IMR-90 (cell line): ENCODE data around the gene COA1. TPM values are rescaled to one million over a fixed set of nuclear protein-coding genes. Genes with fewer than 3 reads are reported as not detected.

Source experiments
- ATAC-seq: fragments of 200-7000 bp; cut with Tn5 transposase; 2 replicates; pipeline ENCODE4 v1.9.1; 2020; ENCODE audit warnings: low read depth, mild to moderate bottlenecking, moderate library complexity
- BruUV-seq: library from RNA; stranded (reverse); fragments of 400-500 nt; replicated peaks from 2 replicates; lab custom pipeline; 2021; lab: Mats Ljungman, UMichigan
- CTCF ChIA-PET: fragments of 300-600 bp; formaldehyde crosslinking; extraction: SDS; loops from one replicate; lab custom pipeline; 2021; ENCODE audit warnings: antibody characterized with exemption; lab: Yijun Ruan, JAX
- POLR2A ChIA-PET: fragments of 300-600 bp; sonication (Branson Sonifier 250); formaldehyde crosslinking; loops from one replicate; lab custom pipeline; 2022; ENCODE audit warnings: antibody characterized with exemption; ENCODE audit not compliant: unreplicated experiment; lab: Charles Lee
- DNase-seq: peaks from one replicate; pipeline ENCODE4 v3.0.0; 2013
- H2AFZ ChIP-seq: replicated peaks from 2 replicates; pipeline ENCODE3; 2013; ENCODE audit warnings: low read length, mild to moderate bottlenecking; ENCODE audit not compliant: poor library complexity
- H2AK5ac ChIP-seq: 2 replicates; pipeline ENCODE4 v1.6.1; 2013; ENCODE audit warnings: low read depth, low read length, inconsistent platforms
- H2AK9ac ChIP-seq: replicated peaks from 2 replicates; pipeline ENCODE3; 2013; ENCODE audit warnings: mild to moderate bottlenecking, low read depth, low read length, moderate library complexity; ENCODE audit not compliant: poor library complexity
- H2BK120ac ChIP-seq: 2 replicates; pipeline ENCODE4 v1.6.1; 2013; ENCODE audit warnings: low read depth, low read length, inconsistent platforms
- H2BK15ac ChIP-seq: 3 replicates; pipeline ENCODE4 v1.6.1; 2013; ENCODE audit warnings: low read depth, low read length, inconsistent platforms
- H2BK20ac ChIP-seq: 2 replicates; pipeline ENCODE4 v1.6.1; 2013; ENCODE audit warnings: low read depth, mild to moderate bottlenecking, inconsistent platforms, low read length, moderate library complexity
- H2BK5ac ChIP-seq: 2 replicates; pipeline ENCODE4 v1.6.1; 2013; ENCODE audit warnings: mild to moderate bottlenecking, low read depth, low read length, inconsistent platforms; ENCODE audit not compliant: poor library complexity, severe bottlenecking
- H3K14ac ChIP-seq: replicated peaks from 2 replicates; pipeline ENCODE4 v1.6.1; 2013; ENCODE audit warnings: low read depth, low read length, inconsistent platforms
- H3K18ac ChIP-seq: 2 replicates; pipeline ENCODE4 v1.6.1; 2013; ENCODE audit warnings: low read depth, low read length, control low read depth
- H3K23ac ChIP-seq: 2 replicates; pipeline ENCODE4 v1.6.1; 2013; ENCODE audit warnings: low read depth, low read length, inconsistent platforms
- H3K27ac ChIP-seq: 2 replicates; pipeline ENCODE4 v1.5.1; 2013; ENCODE audit warnings: mild to moderate bottlenecking, control low read depth, low read length; ENCODE audit not compliant: insufficient read depth
- H3K27me3 ChIP-seq: 2 replicates; pipeline ENCODE4 v1.6.1; 2013; ENCODE audit warnings: low read length; ENCODE audit not compliant: control insufficient read depth, insufficient read depth
- H3K36me3 ChIP-seq: 2 replicates; pipeline ENCODE4 v1.6.1; 2013; ENCODE audit warnings: low read length, mixed read lengths; ENCODE audit not compliant: control insufficient read depth, insufficient read depth
- H3K4ac ChIP-seq: 2 replicates; pipeline ENCODE4 v1.6.1; 2013; ENCODE audit warnings: low read depth, low read length, inconsistent platforms
- H3K4me1 ChIP-seq: 2 replicates; pipeline ENCODE4 v1.6.1; 2013; ENCODE audit warnings: low read length, mixed read lengths; ENCODE audit not compliant: control insufficient read depth, insufficient read depth
- H3K4me2 ChIP-seq: 2 replicates; pipeline ENCODE4 v1.6.1; 2013; ENCODE audit warnings: low read depth, mild to moderate bottlenecking, control low read depth, low read length, moderate library complexity
- H3K4me3 ChIP-seq: 2 replicates; pipeline ENCODE4 v1.5.1; 2013; ENCODE audit warnings: low read depth, mild to moderate bottlenecking, control low read depth, low read length, moderate library complexity; ENCODE audit not compliant: insufficient read depth
- H3K56ac ChIP-seq: 2 replicates; pipeline ENCODE4 v1.6.1; 2013; ENCODE audit warnings: low read length, inconsistent platforms; ENCODE audit not compliant: insufficient read depth; ENCODE audit errors: extremely low read depth
- H3K79me1 ChIP-seq, 2 experiments: 2 replicates each; pipeline ENCODE4 v1.6.1; 2013; ENCODE audit warnings: low read length in 2 of 2, inconsistent platforms in 1 of 2, low read depth in 1 of 2
- H3K9ac ChIP-seq: 2 replicates; pipeline ENCODE4 v1.6.1; 2013; ENCODE audit warnings: low read depth, low read length, control low read depth
- H3K9me1 ChIP-seq: 2 replicates; pipeline ENCODE4 v1.6.1; 2013; ENCODE audit warnings: low read length, inconsistent platforms; ENCODE audit not compliant: insufficient read depth
- H3K9me3 ChIP-seq: 2 replicates; pipeline ENCODE4 v1.6.1; 2013; ENCODE audit warnings: low read length; ENCODE audit not compliant: control insufficient read depth, insufficient read depth
- H4K20me1 ChIP-seq: 2 replicates; pipeline ENCODE4 v1.6.1; 2013; ENCODE audit warnings: low read length, inconsistent platforms; ENCODE audit not compliant: insufficient read depth
- H4K5ac ChIP-seq: 2 replicates; pipeline ENCODE4 v1.6.1; 2013; ENCODE audit warnings: mild to moderate bottlenecking, low read depth, low read length, control low read depth
- H4K8ac ChIP-seq, 2 experiments: 2 replicates each; pipeline ENCODE4 v1.6.1; 2013; ENCODE audit warnings: low read depth in 2 of 2, low read length in 2 of 2, control low read depth in 1 of 2, inconsistent platforms in 1 of 2
- H4K91ac ChIP-seq: 2 replicates; pipeline ENCODE4 v1.6.1; 2013; ENCODE audit warnings: low read depth, low read length, inconsistent platforms; ENCODE audit not compliant: insufficient read depth
- BHLHE40 ChIP-seq: fragments of 150-350 bp; IDR thresholded peaks from 2 replicates; pipeline ENCODE4 v1.6.1; 2016; ENCODE audit warnings: mild to moderate bottlenecking, low read depth, low read length
- CEBPB ChIP-seq: IDR thresholded peaks from 2 replicates; pipeline ENCODE4 v1.6.1; 2012; ENCODE audit warnings: low read depth, low read length, improper control_type of control experiment
- CHD1 ChIP-seq: IDR thresholded peaks from 2 replicates; pipeline ENCODE4 v1.6.1; 2012; ENCODE audit warnings: low read depth, low read length, improper control_type of control experiment
- ELK1 ChIP-seq: fragments of 150-350 bp; IDR thresholded peaks from 2 replicates; pipeline ENCODE4 v1.6.1; 2016; ENCODE audit warnings: low read depth, mild to moderate bottlenecking, low read length, moderate library complexity, borderline replicate concordance
- FOS ChIP-seq: fragments of 150-350 bp; IDR thresholded peaks from 2 replicates; pipeline ENCODE4 v1.6.1; 2016; ENCODE audit warnings: low read depth, low read length
- MAFK ChIP-seq: IDR thresholded peaks from 2 replicates; pipeline ENCODE4 v1.6.1; 2012; ENCODE audit warnings: low read depth, low read length, improper control_type of control experiment
- RAD21 ChIP-seq: IDR thresholded peaks from 2 replicates; pipeline ENCODE4 v1.6.1; 2012; ENCODE audit warnings: low read length, improper control_type of control experiment
- WGBS, 2 experiments: methylation state at CpG; one replicate each; pipeline versions ENCODE4 v1.1.5 to v1.1.7; 2013; ENCODE audit warnings: missing lambda C conversion rate in 2 of 2; ENCODE audit not compliant: insufficient read length in 1 of 2; ENCODE audit errors: extremely low coverage in 2 of 2; 5-methylcytosine and 5-hydroxymethylcytosine counted together
- dilution Hi-C: fragments of 300-500 bp; cut with HindIII; formaldehyde crosslinking; loops from one replicate; pipeline ENCODE4 v1.14.3; 2018; ENCODE audit warnings: low sequenced_read_pairs; ENCODE audit not compliant: unreplicated experiment
- in situ Hi-C: fragments of 300-500 bp; cut with MboI; formaldehyde crosslinking; loops from 3 replicates; pipeline ENCODE4 v1.14.3; 2019; ENCODE audit warnings: low sequenced_read_pairs, inconsistent platforms, mixed read lengths
- intact Hi-C: fragments of 100-400 bp; cut with micrococcal nuclease; formaldehyde crosslinking; loops from 2 replicates; pipeline ENCODE4 v1.10.0; 2022
- polyA plus RNA-seq, 3 experiments: library from polyadenylated mRNA; depleted of rRNA; stranded (reverse); fragments of >200 nt; gene quantifications; 2 replicates each; pipeline ENCODE4 v1.2.3, GENCODE V29; 2012; ENCODE audit warnings: low replicate concordance in 1 of 3
- total RNA-seq: library from RNA; depleted of rRNA; stranded (reverse); fragments of >200 nt; gene quantifications from 2 replicates; pipeline ENCODE4 v1.2.3, GENCODE V29; 2012

Gene COA1
- total and polyA plus RNA-seq, 2 of the 4 experiments (the other 2 are of a cell fraction), result 34.2 to 59.5 TPM

GRCh38 chr7:43615558-43616145 is 113.7 kb downstream of the COA1 start:
- H3K9me1 ChIP-seq, result peaks cover 21% of the 10 kb centered on the region
- no peak overlapping the region for H4K8ac ChIP-seq
- no peak overlapping the region for H4K91ac ChIP-seq
- H3K27me3 ChIP-seq, result no peaks in the 10 kb centered on the region
- H2BK20ac ChIP-seq, result no peak overlapping the region
- H2BK15ac ChIP-seq, result peak overlapping the region; percentile 36; the same call in 1 of the 3 replicates
- peak overlapping the region; percentile 57; the same call in 1 of the 2 replicates for H3K23ac ChIP-seq
- in situ Hi-C loops (no loop called here), dilution Hi-C loops (no loop called here), intact Hi-C loops (no loop called here)
- H3K4ac ChIP-seq, result no peak overlapping the region
- peaks cover 52% of the 10 kb centered on the region for H4K20me1 ChIP-seq
- 80% methylated on average over 2 of the region's 7 CpGs; no CpG with 5 or more reads in 1 of the 2 experiments for WGBS, 2 experiments
- no peaks in the 10 kb centered on the region for H3K9me3 ChIP-seq
- no peak overlapping the region; the same call in 1 of the 2 replicates for H3K14ac ChIP-seq
- peaks cover 25% of the 10 kb centered on the region for H3K4me1 ChIP-seq
- ATAC-seq (no peak), DNase-seq (no peak)
- TF ChIP-seq MAFK, result no peak
- no peak for TF ChIP-seq FOS
- no peak for TF ChIP-seq CEBPB
- TF ChIP-seq CHD1, result no peak
- TF ChIP-seq RAD21, result no peak
- no peak for TF ChIP-seq BHLHE40
- TF ChIP-seq ELK1, result no peak
- no peak overlapping the region for H2AFZ ChIP-seq
- no TSS peak for BruUV-seq
- H3K56ac ChIP-seq, result no peak overlapping the region
- POLR2A ChIA-PET, result interaction anchor here (0.5 to 1.0 kb wide), 2 partner anchors 14 to 33 kb away, joined by 3 read pairs; partner anchors contain the start of gene STK17A
- no peak overlapping the region; the same call in 1 of the 2 replicates for H3K18ac ChIP-seq
- H3K36me3 ChIP-seq, result peaks cover 36% of the 10 kb centered on the region
- H2BK5ac ChIP-seq, result peak overlapping the region; percentile 21
- no peak overlapping the region for H2BK120ac ChIP-seq
- peak overlapping the region; percentile 11 for H2AK5ac ChIP-seq
- H3K27ac ChIP-seq, result peak overlapping the region; percentile 51; the same call in 1 of the 2 replicates
- H3K4me3 ChIP-seq, result no peak overlapping the region
- CTCF ChIA-PET, result interaction anchor here (0.7 kb wide), 1 partner anchor 240 kb away, joined by 4 read pairs; no protein-coding TSS in a partner anchor
- no peak overlapping the region for H3K9ac ChIP-seq
- peaks cover 46 to 87% of the 10 kb centered on the region in 2 experiments for H3K79me1 ChIP-seq
- H4K5ac ChIP-seq, result no peak overlapping the region; the same call in 1 of the 2 replicates
- H2AK9ac ChIP-seq, result no peak overlapping the region
- H3K4me2 ChIP-seq, result no peak overlapping the region
